ENCODE results near the gene KCNN3. TPM values are rescaled to one million over a fixed set of nuclear protein-coding genes. Genes with fewer than 3 reads are reported as not detected.

The KCNN3 gene
- total RNA-seq, 4 donors from 2014 or later = 0.24 to 2.4 (median 0.95) TPM

DNA sequence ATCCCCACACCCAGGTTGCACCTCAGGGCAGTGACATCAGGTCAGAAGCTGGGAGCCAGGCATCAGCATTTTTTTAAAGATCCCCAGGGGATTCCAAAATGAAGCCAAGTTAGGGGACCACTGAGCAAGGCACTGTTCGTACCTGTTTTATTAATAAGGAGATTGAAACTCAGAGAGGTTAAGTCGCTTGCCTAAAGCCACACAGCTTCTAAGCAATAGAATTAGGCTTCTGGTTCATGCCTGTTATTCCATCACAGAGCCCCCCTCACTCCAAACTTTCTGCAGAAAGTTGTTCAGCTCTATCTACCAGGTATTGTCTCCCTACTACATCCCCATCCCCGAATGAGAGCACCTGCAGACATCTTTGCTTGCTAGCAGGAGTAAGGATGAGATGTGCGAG lies 28.7 kb downstream of the KCNN3 start:
- DNase-seq (ENCODE audit: low spot score) = no peak
- ATAC-seq (ENCODE audit: low FRiP score) = no peak
- TF ChIP-seq, protein P1, sequence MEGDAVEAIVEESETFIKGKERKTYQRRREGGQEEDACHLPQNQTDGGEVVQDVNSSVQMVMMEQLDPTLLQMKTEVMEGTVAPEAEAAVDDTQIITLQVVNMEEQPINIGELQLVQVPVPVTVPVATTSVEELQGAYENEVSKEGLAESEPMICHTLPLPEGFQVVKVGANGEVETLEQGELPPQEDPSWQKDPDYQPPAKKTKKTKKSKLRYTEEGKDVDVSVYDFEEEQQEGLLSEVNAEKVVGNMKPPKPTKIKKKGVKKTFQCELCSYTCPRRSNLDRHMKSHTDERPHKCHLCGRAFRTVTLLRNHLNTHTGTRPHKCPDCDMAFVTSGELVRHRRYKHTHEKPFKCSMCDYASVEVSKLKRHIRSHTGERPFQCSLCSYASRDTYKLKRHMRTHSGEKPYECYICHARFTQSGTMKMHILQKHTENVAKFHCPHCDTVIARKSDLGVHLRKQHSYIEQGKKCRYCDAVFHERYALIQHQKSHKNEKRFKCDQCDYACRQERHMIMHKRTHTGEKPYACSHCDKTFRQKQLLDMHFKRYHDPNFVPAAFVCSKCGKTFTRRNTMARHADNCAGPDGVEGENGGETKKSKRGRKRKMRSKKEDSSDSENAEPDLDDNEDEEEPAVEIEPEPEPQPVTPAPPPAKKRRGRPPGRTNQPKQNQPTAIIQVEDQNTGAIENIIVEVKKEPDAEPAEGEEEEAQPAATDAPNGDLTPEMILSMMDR (IDR thresholded peaks at IDR 0.05) = no peak

DNA sequence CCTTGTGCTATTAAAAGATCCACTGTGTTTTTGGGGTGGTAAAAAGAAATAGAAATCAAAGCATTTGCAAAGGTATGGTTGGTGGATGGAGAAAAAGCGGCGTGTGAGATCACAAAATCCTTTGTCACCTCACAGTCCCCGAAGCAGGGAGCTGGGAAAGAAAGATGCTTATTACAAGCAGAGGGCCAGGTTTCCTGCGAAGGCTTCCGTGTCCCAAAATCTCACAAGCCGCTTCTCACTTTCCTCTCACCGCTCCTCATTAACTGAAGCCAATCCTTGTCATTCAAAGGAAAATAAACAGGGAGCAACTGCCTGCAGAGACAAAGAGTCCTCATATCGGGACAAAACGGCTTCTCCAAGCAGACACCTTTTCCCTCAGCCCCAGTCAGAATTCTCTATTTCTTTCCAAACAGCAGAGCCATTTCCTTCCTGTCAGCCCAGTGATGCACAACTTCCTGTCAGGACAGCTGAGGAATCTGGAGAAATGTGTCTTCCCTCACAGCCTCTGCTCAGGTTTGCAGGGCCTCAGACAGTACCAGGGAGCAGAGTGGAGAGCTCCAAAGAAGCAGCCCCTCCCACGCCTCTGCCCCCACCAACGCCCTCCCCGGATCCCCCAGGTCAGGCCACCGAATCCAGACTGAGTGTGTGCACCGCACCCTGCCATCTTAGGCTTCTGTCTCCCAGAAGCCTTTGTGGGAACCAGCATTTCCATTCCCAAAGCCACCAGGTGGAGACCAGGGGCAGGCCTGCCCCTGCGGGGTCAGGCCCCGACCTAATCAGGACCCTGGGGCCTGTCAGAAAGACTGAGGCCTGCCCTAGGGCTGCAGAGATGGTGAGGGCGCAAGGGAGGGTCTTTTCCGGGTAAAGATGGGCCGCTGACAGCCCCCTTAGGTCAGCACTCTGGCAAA lies 29.6 kb downstream of the KCNN3 start:
- ATAC-seq (ENCODE audit: low FRiP score) = no peak
- TF ChIP-seq, protein P1 (IDR thresholded peaks at IDR 0.05) = no peak
- DNase-seq (ENCODE audit: low spot score) = no peak

DNA sequence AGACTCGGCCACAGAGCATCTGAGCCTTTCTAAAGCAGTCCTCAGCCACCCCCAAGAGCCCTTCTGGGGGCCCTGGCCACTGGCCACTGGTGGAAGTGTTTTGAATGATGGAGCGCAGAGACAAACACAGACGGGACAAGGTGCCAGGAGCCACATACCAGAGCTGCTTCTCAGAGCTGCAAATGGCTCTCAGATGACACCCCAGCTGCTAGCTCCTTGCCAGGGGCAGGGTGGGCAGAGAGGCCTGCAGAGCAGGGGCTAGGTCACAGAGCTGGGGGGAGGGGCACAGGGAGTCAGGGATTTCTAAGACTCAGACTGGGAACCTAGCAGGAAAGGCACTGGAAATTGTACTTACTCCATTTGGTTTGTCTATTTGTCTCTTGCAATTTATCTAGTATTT lies 30.4 kb downstream of the KCNN3 start:
- ATAC-seq (ENCODE audit: low FRiP score) (no peak), DNase-seq (ENCODE audit: low spot score) (no peak)
- TF ChIP-seq, protein P1 (IDR thresholded peaks at IDR 0.05) = no peak

DNA sequence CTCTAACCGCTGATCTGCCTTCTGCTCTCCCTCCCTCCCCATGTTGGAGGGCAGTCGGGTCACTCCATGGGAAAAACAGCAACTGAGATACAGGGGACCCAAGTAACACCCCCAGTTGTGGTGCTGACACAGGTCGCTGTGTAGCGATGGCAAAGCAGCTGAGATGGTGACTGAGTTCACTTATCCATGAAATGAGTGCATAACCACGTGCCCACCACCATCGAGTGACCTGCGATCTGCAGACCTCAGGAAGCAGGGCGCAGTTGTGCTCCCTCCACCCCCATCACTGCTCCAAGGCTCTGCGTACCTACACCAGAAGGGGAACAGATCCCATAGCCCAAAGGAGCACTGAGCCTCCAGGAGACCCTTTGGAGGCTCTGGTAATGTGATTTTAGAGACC lies 31.1 kb downstream of the KCNN3 start:
- DNase-seq (ENCODE audit: low spot score) = no peak
- TF ChIP-seq, protein P1 (IDR thresholded peaks at IDR 0.05) = no peak
- ATAC-seq (ENCODE audit: low FRiP score) = no peak

DNA sequence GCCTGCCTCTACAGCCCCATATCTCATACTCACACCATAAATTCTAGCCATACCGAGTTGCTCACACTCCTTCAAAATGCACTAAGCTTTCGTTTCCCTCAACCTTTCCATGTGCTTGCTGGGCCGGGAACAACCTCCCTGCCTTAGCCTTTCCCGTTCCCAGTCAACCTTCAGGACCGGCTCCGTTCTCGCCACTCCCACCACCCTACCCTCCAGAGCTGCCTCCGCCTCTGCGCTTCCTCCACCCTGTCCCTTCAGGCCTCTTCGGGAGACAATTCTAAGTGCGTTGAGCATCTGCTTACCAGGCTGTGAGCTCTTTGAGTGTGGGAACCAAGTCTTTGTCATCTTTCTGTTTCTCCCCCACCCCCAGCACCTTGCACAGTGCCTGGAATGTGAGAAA lies 31.6 kb downstream of the KCNN3 start:
- DNase-seq (ENCODE audit: low spot score) (no peak), ATAC-seq (ENCODE audit: low FRiP score) (no peak)
- TF ChIP-seq, protein P1 (IDR thresholded peaks at IDR 0.05) = no peak

DNA sequence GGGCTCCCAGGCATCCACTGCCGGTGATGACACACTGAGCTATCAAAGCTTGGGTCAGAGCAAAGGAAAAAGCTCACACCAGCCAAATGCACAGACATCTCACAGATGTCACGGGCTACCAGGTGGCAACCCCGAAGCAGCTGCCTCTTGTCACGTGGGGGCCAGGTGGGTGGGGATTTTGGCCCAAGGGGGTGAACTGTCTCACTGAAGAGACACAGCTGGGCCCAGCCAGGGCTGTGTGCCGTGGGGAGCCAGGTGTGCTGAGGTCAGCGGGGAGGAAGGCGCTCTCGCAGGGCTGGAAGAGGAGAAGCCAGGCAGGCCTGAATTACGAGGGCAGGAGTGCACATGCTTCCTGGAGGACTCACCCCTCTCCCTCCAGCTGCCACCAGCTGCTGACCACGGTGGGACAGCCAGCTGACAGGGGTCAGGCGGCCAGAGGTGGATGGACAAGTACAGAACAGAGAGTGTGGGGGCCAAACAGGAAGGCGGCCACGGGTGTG lies 32.4 kb downstream of the KCNN3 start:
- ATAC-seq (ENCODE audit: low FRiP score) (no peak), DNase-seq (ENCODE audit: low spot score) (no peak)
- TF ChIP-seq, protein P1 (IDR thresholded peaks at IDR 0.05) = no peak
